Activated CD4-positive, alpha-beta T cell treated with anti-CD3 and anti-CD28 coated beads, Interleukin-10, Interleukin-2, amounts not matched to agents 100 ng/mL and 50 ng/mL, durations not matched to agents 16 hours and 8 hours (primary cell): ENCODE results near the gene GFY.
A peak's percentile ranks its signal among the peaks of the same experiment; 100 is the strongest.

Experiments
- DNase-seq: peaks from one replicate; pipeline ENCODE4 v3.0.0-alpha.2; 2020

The GFY gene

GRCh38 chr19:49425178-49425577 is at the start of gene GFY:
TSS of gene GFY (plus strand) at chr19:49425388. CDS start at chr19:49426431, 1,043 bp downstream.
- no peak for DNase-seq

GRCh38 chr19:49378512-49378911 is 46.7 kb upstream of the GFY start:
- no peak for DNase-seq

GRCh38 chr19:49380391-49380790 is 44.8 kb upstream of the GFY start:
- DNase-seq, result no peak

GRCh38 chr19:49382639-49383038 is 42.5 kb upstream of the GFY start:
- DNase-seq, result no peak

- DNase-seq, result no peak
Observed at GRCh38 chr19:49383599-49383998, 41.6 kb upstream of the GFY start.

- peak; percentile 68 for DNase-seq
Observed at GRCh38 chr19:49387936-49388372, 37.2 kb upstream of the GFY start, which contains the start of gene KASH5. TSS of gene KASH5 (plus strand) at chr19:49388249. CDS start at chr19:49390884, 2,635 bp downstream.

- DNase-seq, result no peak
Observed at GRCh38 chr19:49389406-49389805, 35.8 kb upstream of the GFY start.

- no peak for DNase-seq
Observed at GRCh38 chr19:49390131-49390928, 34.9 kb upstream of the GFY start.

GRCh38 chr19:49390929-49391359 is 34.2 kb upstream of the GFY start:
- DNase-seq, result no peak

GRCh38 chr19:49391581-49392399 is 33.4 kb upstream of the GFY start:
- peak; percentile 85 for DNase-seq

GRCh38 chr19:49393881-49394280 is 31.3 kb upstream of the GFY start:
- DNase-seq, result no peak

- no peak for DNase-seq
Observed at GRCh38 chr19:49395581-49396407, 29.4 kb upstream of the GFY start.

- no peak for DNase-seq
Observed at GRCh38 chr19:49396738-49397505, 28.3 kb upstream of the GFY start.

GRCh38 chr19:49398001-49398615 is 27.1 kb upstream of the GFY start:
- DNase-seq, result no peak

GRCh38 chr19:49398931-49399330 is 26.3 kb upstream of the GFY start:
- no peak for DNase-seq

- DNase-seq, result no peak
Observed at GRCh38 chr19:49400029-49400428, 25.2 kb upstream of the GFY start.

GRCh38 chr19:49403404-49404187 is 21.6 kb upstream of the GFY start:
- no peak for DNase-seq

- DNase-seq, result no peak
Observed at GRCh38 chr19:49407079-49407478, 18.1 kb upstream of the GFY start.

GRCh38 chr19:49407482-49408015 is 17.6 kb upstream of the GFY start:
- DNase-seq, result no peak

- no peak for DNase-seq
Observed at GRCh38 chr19:49408816-49409440, 16.3 kb upstream of the GFY start.
